Measurements from ENCODE around the gene CISH. TPM values are rescaled to one million over a fixed set of nuclear protein-coding genes. Genes with fewer than 3 reads are reported as not detected.

The CISH gene
- total RNA-seq, 4 donors from 2014 or later: 3.3 to 50.5 (median 20.3) TPM

DNA sequence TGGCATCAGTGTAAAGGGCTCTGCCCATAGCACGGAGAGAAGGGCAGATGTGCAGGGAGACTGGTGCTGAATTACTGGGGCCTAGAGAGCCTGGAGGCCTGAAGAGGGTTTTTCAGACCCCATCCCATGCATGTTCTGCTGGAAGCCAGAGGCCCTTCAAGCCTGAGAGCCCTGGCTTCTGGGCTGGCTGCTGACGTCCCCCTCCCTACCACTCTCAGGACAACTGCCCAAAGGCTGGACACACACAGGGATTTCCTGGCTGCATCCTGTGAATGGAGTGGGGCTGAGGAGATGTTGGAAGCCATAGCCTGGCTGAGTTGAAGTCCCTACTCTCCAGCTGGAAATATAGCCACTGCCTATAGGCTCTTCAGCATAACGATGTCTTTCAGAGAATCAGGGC lies 46.2 kb upstream of the CISH start:
- no peak overlapping the region for H3K27ac ChIP-seq
- H3K9me3 ChIP-seq: no peaks in the 10 kb centered on the region
- H3K27me3 ChIP-seq: no peaks in the 10 kb centered on the region
- intact Hi-C loops (cut with DNase I; ENCODE audit: low total_unique reads) (no loop called here), in situ Hi-C loops (cut with MboI; ENCODE audit: low sequenced_read_pairs in 4 of 4) (no loop called here)
- ATAC-seq: no peak
- peaks cover 0 to 11% of the 10 kb centered on the region in 2 donors for H3K4me1 ChIP-seq
- TF ChIP-seq, protein P1, sequence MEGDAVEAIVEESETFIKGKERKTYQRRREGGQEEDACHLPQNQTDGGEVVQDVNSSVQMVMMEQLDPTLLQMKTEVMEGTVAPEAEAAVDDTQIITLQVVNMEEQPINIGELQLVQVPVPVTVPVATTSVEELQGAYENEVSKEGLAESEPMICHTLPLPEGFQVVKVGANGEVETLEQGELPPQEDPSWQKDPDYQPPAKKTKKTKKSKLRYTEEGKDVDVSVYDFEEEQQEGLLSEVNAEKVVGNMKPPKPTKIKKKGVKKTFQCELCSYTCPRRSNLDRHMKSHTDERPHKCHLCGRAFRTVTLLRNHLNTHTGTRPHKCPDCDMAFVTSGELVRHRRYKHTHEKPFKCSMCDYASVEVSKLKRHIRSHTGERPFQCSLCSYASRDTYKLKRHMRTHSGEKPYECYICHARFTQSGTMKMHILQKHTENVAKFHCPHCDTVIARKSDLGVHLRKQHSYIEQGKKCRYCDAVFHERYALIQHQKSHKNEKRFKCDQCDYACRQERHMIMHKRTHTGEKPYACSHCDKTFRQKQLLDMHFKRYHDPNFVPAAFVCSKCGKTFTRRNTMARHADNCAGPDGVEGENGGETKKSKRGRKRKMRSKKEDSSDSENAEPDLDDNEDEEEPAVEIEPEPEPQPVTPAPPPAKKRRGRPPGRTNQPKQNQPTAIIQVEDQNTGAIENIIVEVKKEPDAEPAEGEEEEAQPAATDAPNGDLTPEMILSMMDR (IDR thresholded peaks at IDR 0.05 in 4 of 5, conservative IDR thresholded peaks at IDR 0.05 in 1 of 5): no peak
- TF ChIP-seq POLR2A (IDR thresholded peaks at IDR 0.05): no peak
- H3K36me3 ChIP-seq: no peaks in the 10 kb centered on the region
- H3K4me3 ChIP-seq: no peak overlapping the region
- DNase-seq: peak in 1 of 2 donors; percentile 10

DNA sequence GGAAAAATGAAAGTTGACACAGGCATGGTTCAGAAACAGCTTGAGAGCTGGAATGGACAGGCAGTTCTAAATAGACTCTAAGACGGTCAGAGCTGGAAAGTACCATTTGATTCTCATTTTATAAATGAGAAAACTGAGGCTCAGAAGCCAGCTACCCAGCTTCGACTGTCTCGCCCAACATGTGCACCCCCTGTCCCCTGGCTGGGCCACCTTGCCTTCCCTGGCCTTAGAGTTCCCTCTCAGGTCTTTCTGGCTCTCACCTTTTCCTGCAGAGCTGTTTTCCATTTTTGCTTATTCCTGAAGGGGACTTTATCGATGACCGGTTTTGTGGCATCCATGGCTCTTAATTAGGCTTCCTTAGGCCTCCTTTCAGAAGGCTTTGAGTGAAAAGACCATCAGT lies 45.8 kb upstream of the CISH start:
- H3K27me3 ChIP-seq: no peaks in the 10 kb centered on the region
- TF ChIP-seq POLR2A (IDR thresholded peaks at IDR 0.05): no peak
- TF ChIP-seq, protein P1 (IDR thresholded peaks at IDR 0.05 in 4 of 5, conservative IDR thresholded peaks at IDR 0.05 in 1 of 5): no peak
- H3K4me1 ChIP-seq: peaks cover 0 to 11% of the 10 kb centered on the region in 2 donors
- no peaks in the 10 kb centered on the region for H3K36me3 ChIP-seq
- no peak for ATAC-seq
- no peak overlapping the region for H3K4me3 ChIP-seq
- H3K27ac ChIP-seq: no peak overlapping the region
- no peaks in the 10 kb centered on the region for H3K9me3 ChIP-seq
- in situ Hi-C loops (cut with MboI; ENCODE audit: low sequenced_read_pairs in 4 of 4): no loop called here
- intact Hi-C loops (cut with DNase I; ENCODE audit: low total_unique reads): no loop called here
- no peak for DNase-seq

DNA sequence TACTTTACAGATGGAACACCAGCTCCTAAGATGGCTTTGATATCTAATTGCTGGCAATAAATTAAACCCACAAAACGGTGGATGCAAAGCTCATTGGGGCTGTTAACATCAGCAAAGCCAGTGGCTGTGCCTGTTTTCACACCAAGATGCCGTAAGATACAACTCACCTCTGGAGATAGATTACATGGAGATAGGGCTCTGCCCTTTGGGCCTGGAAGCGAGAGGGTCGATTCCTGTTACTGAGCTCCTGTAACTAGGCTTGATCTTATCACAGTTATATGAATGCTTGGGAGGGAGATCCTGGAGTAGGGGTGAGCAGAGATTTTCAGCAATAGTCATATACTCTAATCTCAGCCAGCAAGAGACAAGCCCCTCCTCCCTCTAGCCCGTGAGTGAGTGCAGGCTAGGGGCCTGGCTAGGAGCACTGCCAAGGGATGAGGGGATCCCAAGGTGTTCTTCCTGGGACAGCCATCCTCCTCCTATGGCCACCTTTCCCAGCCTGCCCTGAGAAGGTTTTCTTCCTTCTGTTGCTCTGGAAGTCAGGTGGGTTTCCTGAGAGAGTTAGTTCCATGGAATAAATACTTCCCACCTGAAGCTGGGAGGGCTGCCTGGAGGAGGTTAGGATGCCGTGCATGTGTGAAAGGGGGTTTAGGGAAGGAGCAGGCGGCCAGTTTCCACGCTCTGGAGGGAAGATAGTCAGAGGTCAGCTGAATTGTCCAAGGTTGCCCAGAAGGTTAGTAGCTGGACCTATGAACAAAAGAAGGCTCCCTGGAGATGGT lies 45.0 kb upstream of the CISH start:
- Histone ChIP-seq H3K4me3 (no peak overlapping the region), H3K36me3 (no peaks in the 10 kb centered on the region), H3K4me1 (peaks cover 4 to 11% of the 10 kb centered on the region in 2 donors), H3K27me3 (no peaks in the 10 kb centered on the region), H3K27ac (no peak overlapping the region), H3K9me3 (no peaks in the 10 kb centered on the region)
- in situ Hi-C loops (cut with MboI; ENCODE audit: low sequenced_read_pairs in 4 of 4): no loop called here
- ATAC-seq (no peak), DNase-seq (peak in 1 of 2 donors; percentile 10)
- TF ChIP-seq, protein P1 (IDR thresholded peaks at IDR 0.05 in 4 of 5, conservative IDR thresholded peaks at IDR 0.05 in 1 of 5): no peak
- TF ChIP-seq POLR2A (IDR thresholded peaks at IDR 0.05): no peak
- intact Hi-C loops (cut with DNase I; ENCODE audit: low total_unique reads): no loop called here

DNA sequence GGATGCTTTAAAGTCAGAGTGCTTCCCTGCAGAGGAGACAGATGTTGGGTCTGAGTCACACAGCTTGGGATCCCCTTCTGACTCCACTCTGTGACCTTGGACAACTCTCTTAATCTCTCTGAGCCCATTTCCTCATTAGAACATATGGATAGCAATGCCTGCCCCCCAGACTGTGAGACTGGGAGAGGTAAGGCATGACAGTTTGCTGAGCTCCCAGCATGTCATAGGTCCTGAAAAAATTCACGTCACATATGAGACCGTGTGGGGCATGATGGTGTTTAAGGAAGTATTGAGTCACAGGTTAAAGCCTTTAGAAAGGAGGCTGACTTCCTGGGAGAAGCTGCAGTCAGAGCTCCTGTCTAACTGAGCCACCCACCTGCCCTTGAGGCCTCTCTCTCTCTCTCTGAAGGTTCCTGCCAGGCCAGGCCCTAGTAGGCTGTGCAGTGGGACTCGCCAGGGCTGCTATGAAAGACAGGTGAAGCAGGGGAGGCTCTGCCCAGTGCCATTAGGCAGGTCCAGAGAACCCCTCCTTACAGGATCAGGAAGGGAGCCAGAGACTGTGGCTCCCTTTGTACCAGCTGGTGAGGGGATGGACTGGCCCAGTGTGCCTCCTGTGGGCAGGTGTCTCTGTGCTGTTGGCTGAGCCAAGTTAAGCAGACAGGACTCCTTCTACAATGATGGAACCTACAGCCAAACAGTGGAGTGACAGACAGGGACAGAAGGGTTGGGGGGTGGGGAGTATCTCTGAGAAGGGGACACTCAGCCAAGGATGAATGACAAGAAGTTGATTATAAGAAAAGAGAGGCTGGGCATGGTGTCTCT lies 43.6 kb upstream of the CISH start:
- Histone ChIP-seq H3K9me3 (no peaks in the 10 kb centered on the region), H3K27ac (peak overlapping the region in 2 of 4 donors; percentile 57 to 61), H3K4me3 (no peak overlapping the region), H3K36me3 (no peaks in the 10 kb centered on the region), H3K4me1 (peaks cover 7 to 11% of the 10 kb centered on the region in 2 donors), H3K27me3 (no peaks in the 10 kb centered on the region)
- intact Hi-C loops (cut with DNase I; ENCODE audit: low total_unique reads) (no loop called here), in situ Hi-C loops (cut with MboI; ENCODE audit: low sequenced_read_pairs in 4 of 4) (no loop called here)
- peak in 1 of 2 donors; percentile 13 for ATAC-seq
- peak in 1 of 2 donors; percentile 51 for DNase-seq
- TF ChIP-seq, protein P1 (IDR thresholded peaks at IDR 0.05 in 4 of 5, conservative IDR thresholded peaks at IDR 0.05 in 1 of 5): no peak
- TF ChIP-seq POLR2A (IDR thresholded peaks at IDR 0.05): no peak
